PC-3 (cell line): Measurements from ENCODE around the gene TIAM1.

Experiments
- EZH2 ChIP-seq: fragments of 300-600 bp; sonication (generic); IDR thresholded peaks from one replicate; pipeline ENCODE4 v1.6.1; 2017; ENCODE audit warnings: antibody characterized with exemption, mild to moderate bottlenecking, low read length; ENCODE audit not compliant: unreplicated experiment
- EZH2phosphoT487 ChIP-seq: fragments of 300-600 bp; sonication (generic); IDR thresholded peaks from 2 replicates; pipeline ENCODE4 v1.6.1; 2018; ENCODE audit warnings: mild to moderate bottlenecking, antibody characterized with exemption, low read length, borderline replicate concordance
- TF ChIP-seq, protein P1 (sequence below): fragments of 300-600 bp; sonication (generic); conservative IDR thresholded peaks from 2 replicates; pipeline ENCODE4 v1.5.1; 2017; ENCODE audit warnings: antibody characterized with exemption, low read depth, mild to moderate bottlenecking, low read length

GRCh38 chr21:31133243-31133830 is 210.7 kb downstream of the TIAM1 start:
- TF ChIP-seq EZH2, result no peak
- TF ChIP-seq, protein P1, sequence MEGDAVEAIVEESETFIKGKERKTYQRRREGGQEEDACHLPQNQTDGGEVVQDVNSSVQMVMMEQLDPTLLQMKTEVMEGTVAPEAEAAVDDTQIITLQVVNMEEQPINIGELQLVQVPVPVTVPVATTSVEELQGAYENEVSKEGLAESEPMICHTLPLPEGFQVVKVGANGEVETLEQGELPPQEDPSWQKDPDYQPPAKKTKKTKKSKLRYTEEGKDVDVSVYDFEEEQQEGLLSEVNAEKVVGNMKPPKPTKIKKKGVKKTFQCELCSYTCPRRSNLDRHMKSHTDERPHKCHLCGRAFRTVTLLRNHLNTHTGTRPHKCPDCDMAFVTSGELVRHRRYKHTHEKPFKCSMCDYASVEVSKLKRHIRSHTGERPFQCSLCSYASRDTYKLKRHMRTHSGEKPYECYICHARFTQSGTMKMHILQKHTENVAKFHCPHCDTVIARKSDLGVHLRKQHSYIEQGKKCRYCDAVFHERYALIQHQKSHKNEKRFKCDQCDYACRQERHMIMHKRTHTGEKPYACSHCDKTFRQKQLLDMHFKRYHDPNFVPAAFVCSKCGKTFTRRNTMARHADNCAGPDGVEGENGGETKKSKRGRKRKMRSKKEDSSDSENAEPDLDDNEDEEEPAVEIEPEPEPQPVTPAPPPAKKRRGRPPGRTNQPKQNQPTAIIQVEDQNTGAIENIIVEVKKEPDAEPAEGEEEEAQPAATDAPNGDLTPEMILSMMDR, result no peak
- no peak for TF ChIP-seq EZH2phosphoT487
